Progenitor cell of endocrine pancreas (in vitro differentiated cells): ENCODE results near the gene SLC6A13. TPM values are rescaled to one million over a fixed set of nuclear protein-coding genes. Genes with fewer than 3 reads are reported as not detected.

ENCODE experiments used
- DNase-seq: peaks from one replicate; pipeline ENCODE4 v3.0.0; 2021; ENCODE audit warnings: low spot score; ENCODE audit not compliant: unreplicated experiment
- H3K27ac Mint-ChIP-seq: 2 replicates; pipeline ENCODE4 v1.8.0; 2021; ENCODE audit warnings: mild to moderate bottlenecking, moderate library complexity, mixed read lengths
- H3K27me3 Mint-ChIP-seq: 2 replicates; pipeline ENCODE4 v1.8.0; 2021; ENCODE audit warnings: mixed read lengths
- H3K36me3 Mint-ChIP-seq: 2 replicates; pipeline ENCODE4 v1.8.0; 2022; ENCODE audit warnings: mixed read lengths; ENCODE audit not compliant: insufficient read depth
- H3K4me1 Mint-ChIP-seq: 2 replicates; pipeline ENCODE4 v1.8.0; 2021; ENCODE audit warnings: low read depth, mixed read lengths
- H3K4me3 Mint-ChIP-seq: 2 replicates; pipeline ENCODE4 v1.8.0; 2021; ENCODE audit warnings: low read depth, mild to moderate bottlenecking, moderate library complexity, mixed read lengths
- H3K9me3 Mint-ChIP-seq: 2 replicates; pipeline ENCODE4 v1.8.0; 2021; ENCODE audit warnings: low read depth, mixed read lengths
- CTCF ChIP-seq: fragments of 200-600 bp; sonication (generic); IDR thresholded peaks from one replicate; pipeline ENCODE4 v1.5.0; 2021; ENCODE audit warnings: antibody characterized with exemption, mild to moderate bottlenecking; ENCODE audit not compliant: unreplicated experiment
- total RNA-seq: library from RNA; stranded (reverse); gene quantifications from 2 replicates; pipeline ENCODE4 v1.2.1, GENCODE V29; 2021

The SLC6A13 gene
- total RNA-seq, 1 donor from 2014 or later = 0.60 TPM

- DNase-seq = no peak
- no peaks in the 10 kb centered on the region for H3K36me3 Mint-ChIP-seq
- no peaks in the 10 kb centered on the region for H3K9me3 Mint-ChIP-seq
- H3K4me3 Mint-ChIP-seq = no peak overlapping the region
- H3K4me1 Mint-ChIP-seq = peaks cover 2% of the 10 kb centered on the region
- peaks cover 29% of the 10 kb centered on the region for H3K27me3 Mint-ChIP-seq
- H3K27ac Mint-ChIP-seq = no peak overlapping the region
- no peak for TF ChIP-seq CTCF
Measured at GRCh38 chr12:229441-230191, 33.0 kb downstream of the SLC6A13 start.

GRCh38 chr12:228846-229200 lies 33.8 kb downstream of the SLC6A13 start:
- Mint-ChIP-seq H3K27me3 (peaks cover 29% of the 10 kb centered on the region), H3K4me3 (no peak overlapping the region), H3K36me3 (no peaks in the 10 kb centered on the region), H3K4me1 (peaks cover 2% of the 10 kb centered on the region), H3K9me3 (no peaks in the 10 kb centered on the region), H3K27ac (no peak overlapping the region)
- TF ChIP-seq CTCF = no peak
- DNase-seq = no peak

GRCh38 chr12:227923-228845 lies 34.5 kb downstream of the SLC6A13 start:
- no peak for DNase-seq

GRCh38 chr12:227286-227915 lies 35.2 kb downstream of the SLC6A13 start:
- Mint-ChIP-seq H3K4me3 (no peak overlapping the region), H3K9me3 (no peaks in the 10 kb centered on the region), H3K4me1 (peaks cover 2% of the 10 kb centered on the region), H3K36me3 (no peaks in the 10 kb centered on the region), H3K27me3 (peaks cover 36% of the 10 kb centered on the region), H3K27ac (no peak overlapping the region)
- no peak for TF ChIP-seq CTCF
- DNase-seq = no peak

More at GRCh38 chr12:227923-228845, 34.5 kb downstream of the SLC6A13 start:
- Mint-ChIP-seq H3K36me3 (no peaks in the 10 kb centered on the region), H3K27ac (no peak overlapping the region), H3K4me1 (peaks cover 2% of the 10 kb centered on the region), H3K9me3 (no peaks in the 10 kb centered on the region), H3K4me3 (no peak overlapping the region), H3K27me3 (peaks cover 29% of the 10 kb centered on the region)
- TF ChIP-seq CTCF = no peak

- Mint-ChIP-seq H3K4me3 (no peak overlapping the region), H3K4me1 (peaks cover 2% of the 10 kb centered on the region), H3K36me3 (no peaks in the 10 kb centered on the region), H3K9me3 (no peaks in the 10 kb centered on the region), H3K27ac (no peak overlapping the region), H3K27me3 (peaks cover 44% of the 10 kb centered on the region)
- no peak for TF ChIP-seq CTCF
- DNase-seq = no peak
Measured at GRCh38 chr12:226401-226800, 36.2 kb downstream of the SLC6A13 start.
